BE2C (cell line): Measurements from ENCODE around the gene RNF225.

Experiments
- DNase-seq: peaks from one replicate; pipeline ENCODE4 v3.0.0-alpha.2; 2020
- H3K27me3 ChIP-seq: fragments of 250-450 bp; sonication (Bioruptor Pico); 2 replicates; pipeline ENCODE4 v1.5.1; 2020; ENCODE audit warnings: mild to moderate bottlenecking
- H3K36me3 ChIP-seq: fragments of 250-450 bp; sonication (Bioruptor Pico); 2 replicates; pipeline ENCODE4 v1.5.1; 2020; ENCODE audit warnings: mild to moderate bottlenecking
- H3K4me1 ChIP-seq: fragments of 250-450 bp; sonication (Bioruptor Pico); 2 replicates; pipeline ENCODE4 v1.5.1; 2020
- H3K4me3 ChIP-seq: 2 replicates; pipeline ENCODE4 v1.5.1; 2011; ENCODE audit warnings: low read depth, low read length
- H3K9me3 ChIP-seq: fragments of 250-450 bp; sonication (Bioruptor Pico); 2 replicates; pipeline ENCODE4 v1.5.1; 2020
- TF ChIP-seq, protein P1 (sequence below): IDR thresholded peaks from 2 replicates; pipeline ENCODE4 v1.5.1; 2012; ENCODE audit warnings: mild to moderate bottlenecking, low read depth, low read length

RNF225 gene

DNA sequence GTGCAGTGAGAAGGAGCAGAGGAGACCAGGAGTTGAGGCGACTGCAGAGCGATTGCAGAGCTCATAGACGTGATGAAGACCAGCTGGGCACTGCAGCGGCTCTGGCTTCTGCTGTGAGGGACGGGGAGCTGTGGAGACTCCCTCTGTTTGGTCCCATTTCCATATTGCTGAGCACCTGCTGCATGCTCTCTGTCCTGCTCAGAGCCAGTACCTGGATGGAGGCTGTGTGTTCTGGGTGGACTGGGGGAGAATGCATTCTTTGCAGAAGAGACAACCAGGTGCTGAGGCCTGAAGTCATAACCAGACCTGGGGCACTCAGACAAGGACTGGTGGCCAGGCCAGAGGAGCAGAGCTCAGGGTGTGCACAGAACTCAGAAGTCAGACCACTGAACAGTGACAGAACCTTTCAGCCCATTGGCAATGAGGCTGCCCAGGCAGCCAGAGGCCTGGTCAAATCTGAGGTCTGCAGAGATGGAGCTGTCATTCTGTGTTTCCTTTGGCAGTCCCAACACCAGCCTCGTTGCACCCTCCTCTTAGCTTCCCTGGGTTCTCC, 40.9 kb upstream of the RNF225 start:
- Histone ChIP-seq H3K27me3 (no peaks in the 10 kb centered on the region), H3K4me1 (no peaks in the 10 kb centered on the region), H3K4me3 (no peak overlapping the region), H3K9me3 (no peaks in the 10 kb centered on the region), H3K36me3 (peaks cover 2% of the 10 kb centered on the region; the same call in 1 of the 2 replicates)
- TF ChIP-seq, protein P1, sequence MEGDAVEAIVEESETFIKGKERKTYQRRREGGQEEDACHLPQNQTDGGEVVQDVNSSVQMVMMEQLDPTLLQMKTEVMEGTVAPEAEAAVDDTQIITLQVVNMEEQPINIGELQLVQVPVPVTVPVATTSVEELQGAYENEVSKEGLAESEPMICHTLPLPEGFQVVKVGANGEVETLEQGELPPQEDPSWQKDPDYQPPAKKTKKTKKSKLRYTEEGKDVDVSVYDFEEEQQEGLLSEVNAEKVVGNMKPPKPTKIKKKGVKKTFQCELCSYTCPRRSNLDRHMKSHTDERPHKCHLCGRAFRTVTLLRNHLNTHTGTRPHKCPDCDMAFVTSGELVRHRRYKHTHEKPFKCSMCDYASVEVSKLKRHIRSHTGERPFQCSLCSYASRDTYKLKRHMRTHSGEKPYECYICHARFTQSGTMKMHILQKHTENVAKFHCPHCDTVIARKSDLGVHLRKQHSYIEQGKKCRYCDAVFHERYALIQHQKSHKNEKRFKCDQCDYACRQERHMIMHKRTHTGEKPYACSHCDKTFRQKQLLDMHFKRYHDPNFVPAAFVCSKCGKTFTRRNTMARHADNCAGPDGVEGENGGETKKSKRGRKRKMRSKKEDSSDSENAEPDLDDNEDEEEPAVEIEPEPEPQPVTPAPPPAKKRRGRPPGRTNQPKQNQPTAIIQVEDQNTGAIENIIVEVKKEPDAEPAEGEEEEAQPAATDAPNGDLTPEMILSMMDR: no peak
- no peak for DNase-seq

DNA sequence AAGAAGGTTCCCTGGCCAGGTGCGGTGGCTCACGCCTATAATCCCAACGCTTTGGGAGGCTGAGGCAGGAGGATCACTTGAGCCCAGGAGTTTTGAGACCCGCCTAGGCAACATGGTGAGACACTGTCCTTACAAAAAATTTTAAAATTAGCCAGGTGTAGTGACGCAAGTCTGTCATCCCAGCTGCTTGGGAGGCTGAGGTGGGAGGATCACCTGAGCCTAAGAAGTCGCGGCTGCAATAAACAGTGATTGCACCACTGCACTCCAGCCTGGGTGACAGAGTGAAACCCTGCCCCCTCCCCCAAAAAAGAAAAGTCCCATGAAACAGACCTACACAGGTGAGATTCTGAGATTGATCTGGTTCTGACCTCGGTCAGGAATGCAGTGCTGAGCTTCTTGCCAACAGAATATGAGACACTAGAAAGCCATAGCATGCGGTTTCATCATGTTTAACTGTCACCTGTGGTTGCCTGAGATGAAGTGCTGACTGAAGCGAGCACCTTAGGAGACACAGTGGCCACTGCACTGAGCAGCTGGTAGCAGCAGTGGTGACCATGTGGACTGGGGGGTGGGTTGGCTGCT, 40.1 kb upstream of the RNF225 start:
- Histone ChIP-seq H3K4me1 (no peaks in the 10 kb centered on the region), H3K4me3 (no peak overlapping the region), H3K36me3 (peaks cover 2% of the 10 kb centered on the region; the same call in 1 of the 2 replicates), H3K9me3 (no peaks in the 10 kb centered on the region), H3K27me3 (no peaks in the 10 kb centered on the region)
- no peak for DNase-seq
- TF ChIP-seq, protein P1: no peak

DNA sequence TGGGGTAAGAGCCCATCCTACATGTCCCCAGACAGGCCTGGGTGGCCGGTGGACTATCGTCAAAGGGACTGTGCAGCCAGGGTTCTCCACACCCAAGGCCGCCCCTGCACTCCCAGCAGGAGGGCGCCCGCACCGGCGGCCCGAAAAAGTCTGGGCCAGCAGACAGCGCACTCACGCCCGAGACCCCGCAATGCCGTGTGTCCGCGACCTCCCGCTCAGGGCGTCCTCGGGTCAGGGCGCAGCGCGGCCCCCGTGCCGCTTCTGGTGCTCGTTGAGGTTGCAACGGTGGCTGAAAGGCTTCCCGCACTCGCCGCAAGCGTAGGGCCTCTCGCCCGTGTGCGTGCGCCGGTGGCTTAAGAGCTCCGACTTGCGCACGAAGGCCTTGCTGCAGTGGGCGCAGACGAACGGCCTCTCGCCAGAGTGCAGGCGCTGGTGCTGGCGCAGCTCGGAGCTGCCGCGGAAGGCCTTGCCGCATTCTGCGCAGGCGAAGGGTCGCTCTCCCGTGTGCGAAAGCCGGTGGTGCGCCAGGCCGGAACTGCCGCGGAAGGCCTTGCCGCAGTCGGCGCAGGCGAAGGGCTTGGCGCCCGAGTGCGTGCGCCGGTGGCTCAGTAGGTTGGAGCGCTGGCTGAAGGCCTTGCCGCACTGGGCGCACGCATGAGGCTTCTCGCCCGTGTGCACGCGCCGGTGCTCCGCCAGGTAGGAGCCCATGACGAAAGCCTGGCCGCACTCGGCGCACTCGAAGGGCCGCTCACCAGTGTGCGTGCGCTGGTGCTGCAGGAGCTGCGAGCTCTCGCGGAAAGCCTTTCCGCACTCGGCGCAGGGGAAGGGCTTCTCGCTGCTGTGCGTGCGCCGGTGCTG, 39.3 kb upstream of the RNF225 start:
- peaks cover 2% of the 10 kb centered on the region; the same call in 1 of the 2 replicates for H3K36me3 ChIP-seq
- H3K4me3 ChIP-seq: no peak overlapping the region
- H3K27me3 ChIP-seq: no peaks in the 10 kb centered on the region
- DNase-seq: no peak
- H3K4me1 ChIP-seq: no peaks in the 10 kb centered on the region
- H3K9me3 ChIP-seq: no peaks in the 10 kb centered on the region
- TF ChIP-seq, protein P1: no peak

- Histone ChIP-seq H3K4me3 (no peak overlapping the region), H3K9me3 (no peaks in the 10 kb centered on the region), H3K27me3 (no peaks in the 10 kb centered on the region), H3K36me3 (no peaks in the 10 kb centered on the region), H3K4me1 (no peaks in the 10 kb centered on the region)
- TF ChIP-seq, protein P1: no peak
- no peak for DNase-seq
Measured at GRCh38 chr19:58356766-58357480, 38.5 kb upstream of the RNF225 start.

GRCh38 chr19:58357481-58358145, 37.8 kb upstream of the RNF225 start:
- no peak for DNase-seq
- H3K4me1 ChIP-seq: no peaks in the 10 kb centered on the region
- H3K36me3 ChIP-seq: no peaks in the 10 kb centered on the region
- TF ChIP-seq, protein P1: no peak
- H3K4me3 ChIP-seq: no peak overlapping the region
- H3K9me3 ChIP-seq: no peaks in the 10 kb centered on the region
- no peaks in the 10 kb centered on the region for H3K27me3 ChIP-seq
